Stimulated activated memory B cell treated with anti-CD40 and anti-IgM and Interleukin-4, amounts not matched to agents 10 μg/mL and 1 μg/mL and 100 μg/mL, for 72 hours (primary cell): ENCODE results near the gene WDR64.

Experiments
- ATAC-seq: fragments of 150-1000 bp; cut with Tn5 transposase; 2 replicates; pipeline ENCODE4 v1.10.0; 2021
- H3K27ac Mint-ChIP-seq: one replicate; pipeline ENCODE4 v1.8.0; 2022; ENCODE audit warnings: mild to moderate bottlenecking, mixed read lengths
- H3K27me3 Mint-ChIP-seq: one replicate; pipeline ENCODE4 v1.8.0; 2022; ENCODE audit warnings: mixed read lengths
- H3K36me3 Mint-ChIP-seq: one replicate; pipeline ENCODE4 v1.8.0; 2022; ENCODE audit warnings: mixed read lengths
- H3K4me1 Mint-ChIP-seq: one replicate; pipeline ENCODE4 v1.8.0; 2022; ENCODE audit warnings: mixed read lengths
- H3K4me3 Mint-ChIP-seq: one replicate; pipeline ENCODE4 v1.8.0; 2022; ENCODE audit warnings: mild to moderate bottlenecking, moderate library complexity, mixed read lengths
- H3K9me3 Mint-ChIP-seq: one replicate; pipeline ENCODE4 v1.8.0; 2022; ENCODE audit warnings: mixed read lengths

WDR64 gene

DNA sequence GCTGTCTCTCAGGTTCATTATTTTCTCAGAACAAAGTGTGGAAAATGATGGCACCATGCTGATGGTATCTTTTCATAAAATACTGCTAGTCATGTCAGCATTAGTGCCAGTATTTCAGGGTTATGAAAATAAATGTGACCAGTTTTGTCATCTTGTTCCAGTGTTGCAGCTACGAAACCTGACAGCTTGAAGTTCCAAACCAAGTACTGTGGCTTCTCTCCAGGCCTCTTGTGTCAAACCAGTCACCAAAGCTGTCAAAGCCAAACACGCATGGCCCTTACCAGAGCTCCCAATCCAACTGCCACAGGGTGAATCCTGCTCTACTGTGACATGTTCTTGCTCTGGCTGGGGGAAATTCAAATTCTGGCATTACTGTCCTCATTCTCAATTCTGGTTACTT, 175.2 kb downstream of the WDR64 start:
- H3K36me3 Mint-ChIP-seq: no peaks in the 10 kb centered on the region
- no peaks in the 10 kb centered on the region for H3K27me3 Mint-ChIP-seq
- H3K27ac Mint-ChIP-seq: no peak overlapping the region
- H3K9me3 Mint-ChIP-seq: no peaks in the 10 kb centered on the region
- no peaks in the 10 kb centered on the region for H3K4me1 Mint-ChIP-seq
- no peak for ATAC-seq
- no peak overlapping the region for H3K4me3 Mint-ChIP-seq

DNA sequence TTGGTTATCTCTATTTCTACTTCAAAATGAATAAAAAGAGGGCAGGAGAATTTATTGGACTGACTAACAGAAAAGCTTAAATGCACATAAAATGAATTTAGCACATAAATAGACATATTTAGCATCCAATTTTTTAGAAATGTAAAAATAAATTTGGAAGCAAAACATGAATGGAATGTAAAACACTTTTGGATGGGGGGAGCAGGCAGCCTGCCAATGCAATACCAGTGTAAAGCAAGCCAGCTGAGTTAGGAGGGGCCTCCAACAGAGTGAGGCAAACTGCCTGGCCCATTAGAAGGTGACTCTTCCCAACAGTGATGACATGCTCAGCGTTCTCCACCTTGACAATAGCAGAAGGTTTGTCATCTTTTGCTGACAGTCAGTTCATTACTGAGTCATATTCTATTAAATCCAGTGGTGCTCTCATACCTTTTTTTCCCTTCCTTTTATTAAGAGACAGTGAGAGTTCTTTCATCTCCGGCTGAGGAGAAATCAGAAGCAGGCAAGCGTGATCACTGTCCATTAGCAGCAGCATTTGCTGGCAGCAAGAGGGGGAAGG, 176.5 kb downstream of the WDR64 start:
- H3K27me3 Mint-ChIP-seq: no peaks in the 10 kb centered on the region
- H3K36me3 Mint-ChIP-seq: no peaks in the 10 kb centered on the region
- no peaks in the 10 kb centered on the region for H3K4me1 Mint-ChIP-seq
- H3K27ac Mint-ChIP-seq: no peak overlapping the region
- H3K4me3 Mint-ChIP-seq: no peak overlapping the region
- ATAC-seq: no peak
- H3K9me3 Mint-ChIP-seq: no peaks in the 10 kb centered on the region

DNA sequence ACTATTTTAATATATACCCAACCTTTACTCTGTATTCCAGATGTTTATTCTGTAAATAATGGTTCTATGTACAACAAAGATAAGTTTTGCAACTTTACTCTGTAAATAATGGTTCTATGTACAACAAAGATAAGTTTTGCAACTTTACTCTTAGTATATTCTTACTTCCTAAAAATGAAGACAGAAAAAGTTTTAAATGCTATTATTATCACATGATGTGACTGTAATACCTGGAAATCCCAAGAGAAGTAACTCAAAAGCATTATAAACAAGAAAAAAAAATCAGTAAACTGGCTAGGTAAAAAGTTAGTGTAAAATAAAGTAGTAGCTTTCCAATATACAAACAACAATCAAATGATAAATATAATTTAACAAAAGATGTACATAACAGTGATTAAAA, 177.4 kb downstream of the WDR64 start:
- no peaks in the 10 kb centered on the region for H3K9me3 Mint-ChIP-seq
- no peaks in the 10 kb centered on the region for H3K4me1 Mint-ChIP-seq
- no peaks in the 10 kb centered on the region for H3K27me3 Mint-ChIP-seq
- H3K36me3 Mint-ChIP-seq: no peaks in the 10 kb centered on the region
- H3K4me3 Mint-ChIP-seq: no peak overlapping the region
- peak overlapping the region; percentile 46 for H3K27ac Mint-ChIP-seq
- no peak for ATAC-seq

DNA sequence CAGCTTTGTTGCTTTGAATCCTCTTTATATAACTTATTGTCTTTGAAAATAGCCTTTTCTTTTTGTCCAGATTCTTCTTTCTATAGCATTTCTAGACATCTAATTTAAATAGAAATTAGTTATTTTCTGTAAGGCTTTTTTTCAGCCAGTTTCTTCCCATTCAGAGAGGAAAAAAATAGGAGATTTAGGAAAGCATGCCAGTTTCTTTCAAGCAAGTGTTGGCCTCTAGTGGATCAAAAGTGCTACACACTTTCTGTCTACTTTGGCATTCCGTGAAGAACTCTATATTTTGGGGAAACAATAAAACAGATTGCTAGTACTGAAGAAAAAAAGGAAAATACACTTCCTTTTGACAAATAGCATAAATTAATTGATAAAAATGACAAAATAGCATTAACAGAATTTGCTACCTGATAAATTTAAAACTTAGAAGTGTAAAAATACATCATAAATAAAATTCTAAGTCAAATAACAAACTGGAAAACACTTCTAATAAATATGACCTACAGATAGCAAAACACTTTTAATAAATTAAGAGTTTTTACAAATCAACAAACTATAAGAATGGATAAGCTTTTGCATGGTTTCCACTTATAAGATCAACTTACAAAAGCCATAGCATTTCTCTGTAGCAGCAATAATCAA, 182.8 kb downstream of the WDR64 start:
- no peak overlapping the region for H3K4me3 Mint-ChIP-seq
- no peaks in the 10 kb centered on the region for H3K36me3 Mint-ChIP-seq
- peaks cover 16% of the 10 kb centered on the region for H3K4me1 Mint-ChIP-seq
- no peaks in the 10 kb centered on the region for H3K27me3 Mint-ChIP-seq
- no peak for ATAC-seq
- no peak overlapping the region for H3K27ac Mint-ChIP-seq
- H3K9me3 Mint-ChIP-seq: no peaks in the 10 kb centered on the region

DNA sequence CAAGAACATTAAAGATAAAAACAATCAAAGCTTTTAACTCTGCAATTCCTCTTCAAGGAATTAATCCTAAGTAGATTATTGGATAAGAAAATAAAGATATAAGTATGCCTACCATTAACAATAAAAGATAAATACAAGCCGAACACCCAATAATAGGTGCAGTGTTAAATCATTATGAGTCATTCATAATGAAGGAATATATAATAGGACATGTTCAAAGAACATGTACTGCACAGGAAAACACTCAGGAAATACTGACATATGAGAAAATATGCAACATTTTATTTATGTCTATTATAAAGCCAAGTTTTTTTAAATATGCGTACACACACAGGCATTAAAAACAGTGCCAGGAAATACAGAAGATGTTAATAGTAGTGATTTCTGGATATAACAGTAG, 184.9 kb downstream of the WDR64 start:
- H3K4me3 Mint-ChIP-seq: no peak overlapping the region
- no peak for ATAC-seq
- no peak overlapping the region for H3K27ac Mint-ChIP-seq

DNA sequence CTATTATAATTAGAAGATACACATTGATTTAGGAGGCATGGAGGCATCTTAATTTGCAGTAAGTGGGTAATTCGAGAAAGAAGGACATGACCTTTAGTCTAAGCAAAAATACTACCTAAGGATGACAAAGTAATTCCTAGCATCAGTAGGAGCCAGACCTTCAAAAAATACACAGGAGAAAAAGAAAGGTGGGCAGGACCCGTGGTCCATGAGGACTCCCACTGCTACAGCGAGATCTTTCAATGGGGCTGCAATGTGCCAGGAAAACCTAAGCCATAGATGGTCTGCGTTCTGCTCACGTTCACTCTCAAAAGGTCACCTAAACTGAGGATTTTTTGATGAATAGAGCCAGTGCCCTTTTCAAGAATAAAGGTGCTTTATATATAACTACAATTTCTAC, 185.3 kb downstream of the WDR64 start:
- H3K36me3 Mint-ChIP-seq: no peaks in the 10 kb centered on the region
- H3K9me3 Mint-ChIP-seq: no peaks in the 10 kb centered on the region
- H3K4me1 Mint-ChIP-seq: peaks cover 24% of the 10 kb centered on the region
- H3K4me3 Mint-ChIP-seq: no peak overlapping the region
- H3K27me3 Mint-ChIP-seq: no peaks in the 10 kb centered on the region
- no peak for ATAC-seq
- no peak overlapping the region for H3K27ac Mint-ChIP-seq

More for the DNA sequence above, 184.9 kb downstream of the WDR64 start:
- H3K9me3 Mint-ChIP-seq: no peaks in the 10 kb centered on the region
- H3K4me1 Mint-ChIP-seq: peaks cover 24% of the 10 kb centered on the region
- no peaks in the 10 kb centered on the region for H3K27me3 Mint-ChIP-seq
- H3K36me3 Mint-ChIP-seq: no peaks in the 10 kb centered on the region

DNA sequence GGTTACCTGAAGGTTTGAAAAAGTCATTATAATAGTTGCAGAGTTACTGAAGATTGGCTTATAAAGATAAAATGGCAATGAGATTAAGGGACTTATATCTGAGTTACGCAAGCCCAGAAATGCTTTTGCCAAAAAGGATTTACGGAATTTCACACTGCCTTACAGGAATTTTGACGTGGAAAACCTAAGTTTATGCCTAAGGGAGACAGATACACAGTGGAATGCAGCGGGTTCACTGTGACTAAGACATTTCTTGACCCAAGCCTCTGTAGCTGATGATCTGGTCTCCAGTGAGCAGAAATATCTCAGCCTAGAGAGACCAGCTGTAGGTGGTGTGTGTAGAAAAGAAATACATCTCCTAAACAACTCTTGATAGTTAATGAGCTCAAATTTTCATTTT, 185.8 kb downstream of the WDR64 start:
- Mint-ChIP-seq H3K36me3 (no peaks in the 10 kb centered on the region), H3K9me3 (no peaks in the 10 kb centered on the region), H3K4me1 (peaks cover 24% of the 10 kb centered on the region), H3K27me3 (no peaks in the 10 kb centered on the region), H3K4me3 (no peak overlapping the region), H3K27ac (peak overlapping the region; percentile 49)
- no peak for ATAC-seq

DNA sequence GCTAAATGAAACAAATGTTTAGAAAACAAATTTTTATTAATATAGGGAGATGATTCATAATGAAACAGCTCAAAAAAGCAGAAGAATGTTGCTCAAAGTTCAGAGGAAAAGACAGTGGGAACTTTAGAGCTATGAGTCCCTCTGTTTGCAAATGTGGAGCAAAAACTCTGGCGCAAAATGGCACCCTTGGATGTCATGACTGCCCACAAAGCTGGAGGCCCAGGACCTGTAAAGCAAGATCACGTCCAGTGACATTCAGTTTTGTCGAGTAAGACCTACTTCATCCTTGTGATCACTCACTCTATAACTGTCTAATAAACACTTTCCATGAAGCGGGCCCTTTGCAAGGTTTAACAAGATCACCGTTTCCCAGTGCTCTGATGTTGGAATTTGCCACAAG, 186.8 kb downstream of the WDR64 start:
- Mint-ChIP-seq H3K27ac (peak overlapping the region; percentile 51), H3K9me3 (no peaks in the 10 kb centered on the region), H3K4me1 (peaks cover 24% of the 10 kb centered on the region), H3K36me3 (no peaks in the 10 kb centered on the region), H3K27me3 (no peaks in the 10 kb centered on the region), H3K4me3 (no peak overlapping the region)
- ATAC-seq: peak; percentile 36

DNA sequence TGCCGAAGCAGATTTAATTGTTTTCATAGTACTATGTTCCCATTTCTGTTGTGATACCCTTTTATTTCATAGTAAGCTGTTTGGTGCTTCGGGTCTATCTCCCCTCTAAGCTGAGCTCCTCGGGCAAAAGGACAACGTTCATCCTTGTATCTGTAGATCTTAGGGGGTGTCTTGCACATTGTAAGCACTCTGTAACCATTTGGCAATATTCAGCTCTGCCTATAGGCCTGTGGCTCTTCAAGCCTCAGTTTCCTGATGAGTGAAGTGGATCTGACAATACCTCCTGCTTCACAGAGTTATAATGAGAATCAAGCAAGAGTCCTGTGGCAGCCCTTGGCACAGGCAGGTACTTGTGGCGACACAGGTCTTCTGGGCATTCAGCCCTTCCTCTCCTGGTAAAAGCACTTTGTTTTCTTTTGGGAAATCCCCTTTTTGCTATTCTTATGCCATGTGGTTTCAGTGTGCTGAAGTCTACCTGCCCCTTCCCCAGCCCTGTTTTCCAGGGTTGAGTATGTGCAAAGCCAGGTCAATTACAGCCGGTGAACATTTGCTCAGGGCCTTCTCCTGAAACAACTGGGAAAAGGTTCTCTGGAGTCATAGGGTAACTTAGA, 187.4 kb downstream of the WDR64 start:
- H3K4me1 Mint-ChIP-seq: peaks cover 24% of the 10 kb centered on the region
- H3K9me3 Mint-ChIP-seq: no peaks in the 10 kb centered on the region
- H3K27me3 Mint-ChIP-seq: no peaks in the 10 kb centered on the region
- ATAC-seq: peak; percentile 68
- peak overlapping the region; percentile 51 for H3K27ac Mint-ChIP-seq
- H3K4me3 Mint-ChIP-seq: peak overlapping the region; percentile 18
- H3K36me3 Mint-ChIP-seq: no peaks in the 10 kb centered on the region

DNA sequence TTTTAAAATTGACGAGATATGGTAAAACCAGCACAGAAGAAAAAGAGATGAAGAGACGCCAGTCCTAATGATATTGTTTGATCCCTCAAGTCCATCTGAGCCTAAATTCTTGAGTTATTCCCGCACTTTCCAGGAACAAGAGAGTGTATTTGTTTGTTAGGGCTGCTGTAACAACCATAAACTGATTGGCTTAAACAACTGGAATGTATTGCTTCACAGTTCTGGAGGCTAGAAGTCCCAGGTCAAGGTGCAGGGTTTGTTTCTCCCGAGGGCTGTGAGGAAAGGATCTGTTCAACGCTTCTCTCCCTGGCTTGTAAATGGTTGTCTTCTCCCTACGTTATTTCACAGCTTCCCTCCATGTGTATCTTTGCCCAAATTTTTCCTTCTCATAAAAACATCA, 188.1 kb downstream of the WDR64 start:
- Mint-ChIP-seq H3K36me3 (no peaks in the 10 kb centered on the region), H3K27me3 (no peaks in the 10 kb centered on the region), H3K4me1 (peaks cover 24% of the 10 kb centered on the region), H3K9me3 (no peaks in the 10 kb centered on the region), H3K4me3 (no peak overlapping the region), H3K27ac (no peak overlapping the region)
- no peak for ATAC-seq

DNA sequence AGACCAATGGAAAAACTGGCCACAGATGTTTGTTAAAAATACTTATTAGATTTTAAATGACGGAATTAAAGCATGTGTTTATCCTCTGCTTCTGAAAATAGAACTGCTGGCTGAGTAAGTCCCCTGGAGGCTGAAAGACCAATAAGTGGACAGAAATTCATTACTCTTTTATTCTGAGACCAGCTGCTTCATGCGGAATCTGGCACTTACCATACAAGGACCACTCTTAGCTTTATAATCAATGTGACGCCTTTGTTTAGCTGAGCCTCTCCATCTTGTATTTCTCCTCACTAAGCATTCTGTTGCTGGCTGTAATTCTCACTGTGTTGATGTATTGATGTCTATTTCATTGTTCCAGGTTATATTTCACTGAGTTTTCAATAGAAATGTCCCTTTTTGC, 189.6 kb downstream of the WDR64 start:
- Mint-ChIP-seq H3K4me3 (no peak overlapping the region), H3K36me3 (no peaks in the 10 kb centered on the region), H3K9me3 (no peaks in the 10 kb centered on the region), H3K27me3 (no peaks in the 10 kb centered on the region), H3K4me1 (peaks cover 24% of the 10 kb centered on the region), H3K27ac (no peak overlapping the region)
- no peak for ATAC-seq

DNA sequence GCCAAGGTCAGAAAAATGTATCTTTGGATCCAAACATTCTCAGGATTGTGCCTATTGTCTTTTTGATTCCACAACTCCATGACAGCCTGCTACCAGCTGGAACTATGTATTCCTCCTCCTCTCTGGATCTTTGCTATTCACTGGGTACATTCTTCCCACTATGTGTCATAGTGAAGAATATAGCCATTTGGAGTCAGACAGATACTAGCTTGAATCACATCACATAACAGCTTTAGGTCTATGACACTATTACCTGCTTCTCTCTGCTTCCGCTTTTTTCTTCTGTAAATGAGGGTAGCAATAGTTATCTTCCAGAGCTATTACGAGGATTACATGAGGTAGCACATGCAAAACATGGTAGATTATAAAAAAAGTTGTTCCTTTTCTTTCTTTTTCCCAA, 190.5 kb downstream of the WDR64 start:
- no peak for ATAC-seq
- Mint-ChIP-seq H3K4me3 (no peak overlapping the region), H3K4me1 (peaks cover 28% of the 10 kb centered on the region), H3K9me3 (no peaks in the 10 kb centered on the region), H3K27ac (no peak overlapping the region), H3K27me3 (no peaks in the 10 kb centered on the region), H3K36me3 (no peaks in the 10 kb centered on the region)

DNA sequence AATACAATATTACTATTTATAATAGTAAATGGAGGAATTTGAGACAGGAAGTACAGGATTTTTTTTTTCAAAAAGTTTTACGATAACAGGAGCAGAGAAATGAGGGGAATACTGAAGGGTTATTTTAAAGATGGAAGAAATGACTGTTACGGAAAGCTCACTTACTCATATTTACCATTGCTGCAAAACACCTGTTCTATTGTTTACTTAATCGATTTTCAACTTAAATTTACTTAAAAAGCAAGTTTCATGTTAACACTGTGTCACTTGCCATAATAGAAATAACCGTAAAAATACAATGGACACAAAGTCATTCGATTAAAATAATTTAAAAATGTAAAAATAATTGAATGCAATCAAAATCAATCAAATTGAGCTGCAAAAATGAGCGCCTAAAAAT, 192.5 kb downstream of the WDR64 start:
- Mint-ChIP-seq H3K36me3 (no peaks in the 10 kb centered on the region), H3K27me3 (no peaks in the 10 kb centered on the region), H3K4me3 (no peak overlapping the region), H3K27ac (no peak overlapping the region), H3K9me3 (no peaks in the 10 kb centered on the region), H3K4me1 (peaks cover 26% of the 10 kb centered on the region)
- ATAC-seq: no peak

DNA sequence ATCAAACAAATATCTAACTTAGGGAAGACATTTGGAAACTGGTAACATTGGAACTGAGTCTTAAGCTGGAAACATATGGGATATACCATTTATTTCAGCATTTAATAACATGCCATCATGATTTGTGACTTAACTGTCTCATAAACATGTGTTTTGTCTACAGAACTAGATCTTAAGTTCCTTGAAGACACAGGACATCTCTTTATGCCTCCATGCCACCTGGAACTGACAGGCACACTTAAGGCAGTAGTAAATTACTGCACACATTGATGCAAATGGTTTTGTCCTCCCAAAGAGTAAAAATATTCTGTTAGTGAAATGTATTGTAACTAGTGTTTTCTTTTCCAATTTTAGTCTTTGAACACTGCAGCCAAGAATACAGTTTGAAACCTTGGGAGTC, 194.3 kb downstream of the WDR64 start:
- Mint-ChIP-seq H3K9me3 (no peaks in the 10 kb centered on the region), H3K36me3 (no peaks in the 10 kb centered on the region), H3K4me3 (no peak overlapping the region), H3K27ac (no peak overlapping the region), H3K4me1 (peaks cover 16% of the 10 kb centered on the region), H3K27me3 (no peaks in the 10 kb centered on the region)
- ATAC-seq: no peak

DNA sequence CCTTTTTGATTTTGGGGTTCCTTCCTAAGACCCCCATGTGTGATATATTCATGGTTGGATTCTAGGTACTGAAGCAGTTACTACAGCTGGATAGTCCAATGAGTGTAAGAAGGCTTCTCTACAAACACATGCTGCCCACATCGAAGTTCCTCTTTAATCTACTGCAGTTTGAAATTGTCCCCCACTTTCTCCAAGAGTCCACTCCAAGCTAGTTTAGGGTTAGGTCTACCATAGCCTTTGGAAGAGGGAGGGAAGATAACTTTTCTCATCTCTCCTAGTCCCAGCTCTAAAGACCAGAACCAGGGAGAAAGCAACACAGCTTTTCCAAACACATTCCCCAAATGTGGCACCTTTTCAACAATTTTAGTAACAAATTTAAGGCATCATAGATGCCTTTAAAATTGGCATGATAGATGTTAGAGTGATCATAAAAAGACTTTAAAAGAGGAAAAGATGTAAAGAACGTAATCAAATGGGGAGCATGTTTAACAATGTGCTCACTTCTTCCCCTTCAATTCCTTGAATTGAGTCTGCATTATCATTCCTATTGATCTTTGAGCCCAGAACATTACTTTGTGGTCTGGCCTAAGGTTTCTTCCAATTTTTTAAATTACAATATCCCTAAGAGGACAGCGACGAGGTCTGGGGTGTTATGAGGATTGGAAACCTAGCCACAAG, 194.9 kb downstream of the WDR64 start:
- H3K4me1 Mint-ChIP-seq: peaks cover 16% of the 10 kb centered on the region
- H3K27me3 Mint-ChIP-seq: no peaks in the 10 kb centered on the region
- peak overlapping the region; percentile 99 for H3K27ac Mint-ChIP-seq
- no peak for ATAC-seq
- H3K9me3 Mint-ChIP-seq: no peaks in the 10 kb centered on the region
- H3K36me3 Mint-ChIP-seq: no peaks in the 10 kb centered on the region
- peak overlapping the region; percentile 98 for H3K4me3 Mint-ChIP-seq

DNA sequence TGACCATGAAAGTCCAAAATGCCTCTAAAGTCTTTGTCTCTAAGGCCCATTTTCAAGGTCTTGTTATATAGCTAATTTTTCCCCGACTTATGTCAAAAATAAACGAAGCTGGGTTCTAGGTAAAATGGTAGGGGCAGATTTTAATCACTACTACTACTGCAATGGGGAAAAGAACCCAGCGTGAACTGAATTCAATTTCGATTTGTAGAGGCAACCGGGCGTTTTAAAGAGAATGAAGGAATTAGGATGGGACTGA, 195.4 kb downstream of the WDR64 start:
- H3K9me3 Mint-ChIP-seq: no peaks in the 10 kb centered on the region
- H3K4me1 Mint-ChIP-seq: peaks cover 16% of the 10 kb centered on the region
- H3K36me3 Mint-ChIP-seq: no peaks in the 10 kb centered on the region
- ATAC-seq: no peak
- no peaks in the 10 kb centered on the region for H3K27me3 Mint-ChIP-seq
- peak overlapping the region; percentile 98 for H3K4me3 Mint-ChIP-seq
- H3K27ac Mint-ChIP-seq: peak overlapping the region; percentile 99
